ENCODE results near the gene ELAVL3.
"Not testable (repeated sequence)": the region's sequence is repeated elsewhere in the genome, so short reads cannot be mapped to it uniquely, and the experiment has no call there.

Gene ELAVL3

DNA sequence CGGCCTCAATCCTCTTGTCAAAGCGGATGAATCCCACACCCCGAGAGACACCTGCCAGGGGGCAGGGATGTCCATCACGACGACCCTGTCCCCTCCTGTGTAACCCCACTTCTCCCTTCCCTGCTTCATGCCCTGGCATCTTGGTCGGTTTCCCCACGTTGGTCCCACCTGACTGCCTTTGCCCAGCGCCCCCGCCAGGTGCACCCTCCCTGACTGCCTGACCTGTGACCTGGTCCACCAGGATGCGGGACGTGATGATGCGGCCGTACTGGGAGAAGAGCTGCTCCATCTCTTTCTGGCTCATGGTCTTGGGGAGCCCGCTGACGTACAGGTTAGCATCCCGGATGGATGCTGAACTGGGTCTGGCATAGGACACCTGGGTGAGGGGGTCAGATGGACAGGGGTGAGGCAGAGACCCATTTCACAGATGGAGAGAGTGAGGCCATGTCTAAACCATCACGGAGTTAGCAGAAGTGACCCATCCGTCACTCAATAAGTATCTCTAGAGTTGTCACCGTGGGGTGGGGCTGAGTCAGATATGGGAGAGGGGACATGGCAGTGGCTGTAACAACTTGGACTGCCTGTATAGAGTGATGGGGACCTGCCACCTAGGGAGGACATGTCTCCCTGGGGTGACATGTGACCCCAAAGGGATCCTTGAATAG, 22.5 kb downstream of the ELAVL3 start:
- DNase-seq = no peak

- no peak for DNase-seq
These were observed 23.0 kb downstream of the ELAVL3 start for GRCh38 chr19:11457831-11458230.

GRCh38 chr19:11457115-11457514, 23.7 kb downstream of the ELAVL3 start:
- DNase-seq = no peak

GRCh38 chr19:11456659-11457058, 24.2 kb downstream of the ELAVL3 start:
- DNase-seq = no peak

DNA sequence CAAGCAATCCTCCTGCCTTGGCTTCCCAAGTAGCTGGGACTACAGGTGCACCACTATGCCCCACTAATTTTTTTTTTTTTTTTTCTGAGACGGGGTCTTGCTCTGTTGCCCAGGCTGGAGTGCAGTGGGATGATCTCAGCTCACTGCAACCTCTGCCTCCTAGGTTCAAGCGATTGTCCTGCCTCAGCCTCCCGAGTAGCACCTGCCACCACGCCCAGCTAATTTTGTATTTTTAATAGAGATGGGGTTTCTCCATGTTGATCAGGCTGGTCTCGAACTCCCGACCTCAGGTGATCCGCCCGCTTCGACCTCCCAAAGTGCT, 25.7 kb downstream of the ELAVL3 start:
- not testable (repeated sequence) for DNase-seq

GRCh38 chr19:11453468-11454341, 27.1 kb downstream of the ELAVL3 start:
- DNase-seq = no peak

GRCh38 chr19:11452620-11453310, 28.1 kb downstream of the ELAVL3 start:
- no peak for DNase-seq

- no peak for DNase-seq
These were observed 28.8 kb downstream of the ELAVL3 start for GRCh38 chr19:11451871-11452619.

DNA sequence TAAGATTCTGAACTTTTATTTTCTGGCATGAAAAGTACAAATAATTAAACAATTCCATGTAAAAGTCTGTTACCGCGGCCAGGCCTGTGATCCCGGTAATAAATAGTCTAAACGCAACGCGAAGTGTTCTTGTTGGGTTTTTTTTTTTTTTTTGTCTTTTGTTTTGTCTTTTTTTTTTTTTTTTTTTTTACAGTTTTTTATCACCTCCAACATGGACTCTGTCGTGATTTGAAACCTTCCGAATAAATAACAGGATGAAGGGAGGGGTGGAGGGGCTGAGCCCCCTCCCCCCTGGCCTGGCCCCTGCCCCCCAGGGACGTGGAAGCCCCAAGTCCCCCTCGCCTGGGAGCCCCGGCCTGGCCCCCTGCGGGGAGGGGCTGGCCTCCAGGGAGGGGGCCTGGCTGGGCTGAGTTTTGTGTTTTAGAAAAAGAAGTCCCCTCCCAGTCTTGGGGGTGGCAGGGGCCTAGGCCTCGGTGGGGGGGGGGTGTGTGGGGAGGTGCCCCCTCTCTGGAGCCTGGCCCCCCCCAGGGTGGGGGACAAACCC, 29.4 kb downstream of the ELAVL3 start:
- no peak for DNase-seq

DNA sequence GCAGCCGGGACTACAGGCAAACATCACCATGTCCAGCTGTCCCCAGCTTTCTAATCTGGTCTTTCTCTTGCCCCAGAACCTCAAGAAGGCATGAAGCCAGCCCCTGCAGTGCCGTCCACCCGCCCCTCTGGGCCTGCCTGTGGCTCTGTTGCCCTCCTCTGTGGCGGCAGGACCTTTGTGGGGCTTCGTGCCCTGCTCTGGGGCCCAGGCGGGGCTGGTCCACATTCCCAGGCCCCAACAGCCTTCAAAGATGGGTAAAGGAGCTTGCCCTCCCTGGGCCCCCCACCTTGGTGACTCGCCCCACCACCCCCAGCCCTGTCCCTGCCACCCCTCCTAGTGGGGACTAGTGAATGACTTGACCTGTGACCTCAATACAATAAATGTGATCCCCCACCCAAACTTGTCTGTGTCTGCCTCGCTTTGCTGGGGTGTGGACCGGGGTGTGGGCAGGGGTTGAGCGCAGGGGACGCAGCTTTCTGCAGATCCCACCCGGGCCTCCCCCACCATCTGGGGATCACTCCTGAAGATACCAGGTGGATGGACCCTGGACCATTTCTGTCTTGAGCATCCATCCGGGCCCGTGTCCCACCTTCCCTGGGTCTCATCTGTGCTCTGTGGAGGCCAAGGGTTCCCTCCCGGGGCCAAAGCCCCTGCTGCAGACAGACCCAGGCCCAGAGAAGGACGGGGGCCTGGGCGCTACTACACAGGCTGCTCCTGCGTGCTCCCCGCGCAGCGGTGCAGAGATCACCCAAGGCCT, 30.1 kb downstream of the ELAVL3 start:
- no peak for DNase-seq

DNA sequence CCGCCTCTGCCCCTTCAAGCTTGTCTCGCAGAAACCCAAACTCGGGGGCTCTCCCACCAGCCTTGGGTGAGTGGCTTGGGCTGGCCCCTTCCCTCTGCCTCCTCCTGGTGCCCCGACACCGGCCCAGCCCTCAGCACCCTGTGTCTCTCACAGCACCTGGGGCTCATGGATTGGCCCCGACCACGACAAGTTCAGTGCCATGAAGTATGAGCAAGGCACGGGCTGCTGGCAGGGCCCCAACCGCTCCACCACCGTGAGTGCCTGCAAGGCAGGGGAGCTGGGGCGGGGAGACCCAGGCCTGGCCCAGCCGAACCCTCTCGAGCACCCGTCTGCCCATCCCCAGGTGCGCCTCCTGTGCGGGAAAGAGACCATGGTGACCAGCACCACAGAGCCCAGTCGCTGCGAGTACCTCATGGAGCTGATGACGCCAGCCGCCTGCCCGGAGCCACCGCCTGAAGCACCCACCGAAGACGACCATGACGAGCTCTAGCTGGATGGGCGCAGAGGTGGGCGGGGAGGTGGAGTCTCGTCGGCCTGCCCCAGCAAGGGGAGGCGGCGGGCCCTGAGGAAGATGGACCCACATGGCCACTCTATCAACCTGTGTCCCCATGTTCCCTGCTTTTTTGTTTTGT, 31.8 kb downstream of the ELAVL3 start:
- DNase-seq = no peak

DNA sequence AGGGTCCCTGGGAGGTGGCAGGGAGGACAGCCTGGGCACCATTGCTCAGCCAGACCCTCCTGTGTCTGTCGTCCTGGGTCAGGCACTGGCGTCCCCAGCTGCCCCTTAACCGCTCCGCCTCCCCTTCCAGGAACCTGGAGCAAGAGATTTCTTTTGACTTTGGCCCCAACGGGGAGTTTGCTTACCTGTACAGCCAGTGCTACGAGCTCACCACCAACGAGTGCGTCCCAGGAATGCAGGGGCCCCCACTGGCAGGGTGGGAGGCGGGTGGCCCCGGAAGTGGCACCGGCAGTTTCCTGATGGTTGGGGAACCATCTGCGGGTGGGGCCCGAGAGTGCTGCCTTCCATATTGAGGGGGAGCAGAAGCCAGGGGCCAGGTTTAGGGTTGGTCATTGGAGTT, 32.4 kb downstream of the ELAVL3 start:
- DNase-seq = no peak

GRCh38 chr19:11447347-11448262, 33.2 kb downstream of the ELAVL3 start:
- no peak for DNase-seq

GRCh38 chr19:11446652-11447301, 34.1 kb downstream of the ELAVL3 start:
- no peak for DNase-seq

DNA sequence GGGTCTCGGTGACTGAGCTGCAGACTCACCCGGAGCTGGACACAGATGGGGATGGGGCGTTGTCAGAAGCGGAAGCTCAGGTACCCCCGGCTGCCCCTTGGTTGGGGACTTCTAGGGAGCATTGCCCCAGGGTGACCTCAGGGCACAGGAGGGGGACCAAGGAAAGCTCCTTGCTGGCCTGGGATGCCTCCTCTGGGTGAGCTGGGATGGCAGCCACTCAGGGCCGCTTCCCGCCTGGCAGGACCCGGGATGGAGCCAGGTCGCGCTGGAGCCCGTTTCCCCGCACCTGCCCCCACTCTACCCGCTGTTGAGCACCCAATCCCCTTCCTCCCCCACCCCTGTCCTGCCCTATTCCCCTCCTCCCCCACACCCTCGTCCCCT, 34.6 kb downstream of the ELAVL3 start:
- no peak for DNase-seq

DNA sequence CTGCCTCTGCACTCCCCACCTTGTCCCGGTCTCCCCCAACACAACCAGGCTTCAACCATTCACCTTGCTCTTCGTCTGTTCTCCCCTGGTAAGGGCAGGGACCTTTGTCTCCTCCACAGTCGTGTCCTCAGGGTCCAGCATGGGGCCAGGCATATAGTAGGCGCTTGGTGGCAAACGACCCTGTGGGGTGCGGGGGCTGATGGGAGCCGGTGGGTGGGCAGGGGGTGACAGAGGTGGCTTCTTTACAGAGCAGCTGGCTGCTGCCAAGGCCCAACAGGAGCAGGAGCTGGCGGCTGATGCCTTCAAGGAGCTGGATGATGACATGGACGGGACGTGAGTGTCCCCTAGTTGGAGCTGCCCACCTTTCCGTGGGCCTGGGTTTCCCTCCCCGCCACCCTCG, 35.7 kb downstream of the ELAVL3 start:
- no peak for DNase-seq

- no peak for DNase-seq
These were observed 36.8 kb downstream of the ELAVL3 start for GRCh38 chr19:11444059-11444458.

DNA sequence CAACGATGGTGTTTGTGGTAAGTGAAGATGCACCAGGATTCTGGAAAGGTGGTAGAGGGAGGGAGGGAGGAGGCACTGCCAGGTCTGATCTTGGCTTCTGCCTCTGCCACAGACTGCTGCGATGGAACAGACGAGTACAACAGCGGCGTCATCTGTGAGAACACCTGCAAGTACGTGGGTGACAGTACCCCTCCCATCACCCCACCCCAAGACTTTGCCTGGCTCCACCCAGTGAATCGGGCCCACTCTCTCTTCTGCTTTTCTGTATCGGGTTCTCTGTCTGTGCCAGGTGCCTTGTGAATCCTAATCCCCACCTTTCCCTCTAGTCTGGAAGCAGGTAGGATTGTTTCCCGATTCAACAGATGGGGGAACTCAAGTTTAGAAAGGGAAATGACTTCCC, 42.9 kb downstream of the ELAVL3 start:
- no peak for DNase-seq

- DNase-seq = no peak
These were observed 45.0 kb downstream of the ELAVL3 start for GRCh38 chr19:11435833-11436313.
